ENCODE results near the gene ZBTB48. TPM values are rescaled to one million over a fixed set of nuclear protein-coding genes. Genes with fewer than 3 reads are reported as not detected.

Gene ZBTB48
- total RNA-seq, 1 donor from 2014 or later: 10.8 TPM

Small RNAs within 50 kb of the gene (small RNA-seq; reads per million reads assigned to genes)
- gene RNU6-731P (ENCODE audit: low replicate concordance): not detected

Other genes starting within 250 kb of the ZBTB48 start
- 44.3 TPM for gene ACOT7, start 186.2 kb upstream of the ZBTB48 start, total RNA-seq
- gene HES2, start 160.1 kb upstream of the ZBTB48 start, total RNA-seq: not detected
- under 0.01 TPM for gene ESPN, start 155.2 kb upstream of the ZBTB48 start, total RNA-seq
- 10.6 TPM for gene TNFRSF25, start 113.8 kb upstream of the ZBTB48 start, total RNA-seq
- 20.7 TPM for gene PLEKHG5, start 88.3 kb upstream of the ZBTB48 start, total RNA-seq
- gene NOL9, start 25.5 kb upstream of the ZBTB48 start, total RNA-seq: 28.3 TPM
- gene TAS1R1, start 24.7 kb upstream of the ZBTB48 start, total RNA-seq: not detected
- gene KLHL21, start 22.9 kb downstream of the ZBTB48 start, total RNA-seq: 6.4 TPM
- gene PHF13, start 33.7 kb downstream of the ZBTB48 start, total RNA-seq: 14.3 TPM
- gene THAP3, start 44.9 kb downstream of the ZBTB48 start, total RNA-seq: 18.2 TPM
- 24.8 TPM for gene DNAJC11, start 121.8 kb downstream of the ZBTB48 start, total RNA-seq
- 76.7 TPM for gene CAMTA1, start 205.5 kb downstream of the ZBTB48 start, total RNA-seq

All from temporal lobe (tissue), 2 donors.